H9 (cell line): Measurements from ENCODE around the gene CLEC20A. TPM values are rescaled to one million over a fixed set of nuclear protein-coding genes. Genes with fewer than 3 reads are reported as not detected.

Experiments
- DNase-seq: peaks from one replicate; pipeline ENCODE4 v3.0.0-alpha.2; 2017
- H2AFZ ChIP-seq: one replicate; pipeline ENCODE4 v1.6.1; 2013; ENCODE audit warnings: mild to moderate bottlenecking, low read length, control low read depth, moderate library complexity
- H2AK5ac ChIP-seq: 2 replicates; pipeline ENCODE4 v1.6.1; 2013; ENCODE audit warnings: low read length, control low read depth, mixed read lengths; ENCODE audit not compliant: insufficient read length
- H2BK120ac ChIP-seq: one replicate; pipeline ENCODE4 v1.6.1; 2013; ENCODE audit warnings: low read depth, mild to moderate bottlenecking, low read length, control low read depth, inconsistent platforms; ENCODE audit not compliant: poor library complexity, severe bottlenecking
- H2BK12ac ChIP-seq: 2 replicates; pipeline ENCODE4 v1.6.1; 2013; ENCODE audit warnings: low read length, control low read depth, mixed read lengths, low read depth; ENCODE audit not compliant: insufficient read length
- H2BK15ac ChIP-seq: 2 replicates; pipeline ENCODE4 v1.6.1; 2013; ENCODE audit warnings: low read depth, low read length, control low read depth
- H2BK20ac ChIP-seq: one replicate; pipeline ENCODE4 v1.6.1; 2013; ENCODE audit warnings: low read depth, mild to moderate bottlenecking, low read length, control low read depth, inconsistent platforms; ENCODE audit not compliant: poor library complexity, severe bottlenecking
- H2BK5ac ChIP-seq: 2 replicates; pipeline ENCODE4 v1.6.1; 2013; ENCODE audit warnings: low read length, control low read depth, mixed read lengths; ENCODE audit not compliant: insufficient read length
- H3K14ac ChIP-seq: 2 replicates; pipeline ENCODE4 v1.6.1; 2013; ENCODE audit warnings: low read length, control low read depth; ENCODE audit not compliant: insufficient read depth
- H3K18ac ChIP-seq: 2 replicates; pipeline ENCODE4 v1.6.1; 2013; ENCODE audit warnings: low read depth, mild to moderate bottlenecking, mixed read lengths, low read length, control low read depth; ENCODE audit not compliant: insufficient read length
- H3K23ac ChIP-seq: 2 replicates; pipeline ENCODE4 v1.6.1; 2013; ENCODE audit warnings: low read length, control low read depth, mixed read lengths, low read depth; ENCODE audit not compliant: insufficient read length
- H3K23me2 ChIP-seq: 2 replicates; pipeline ENCODE4 v1.6.1; 2013; ENCODE audit warnings: low read depth, mild to moderate bottlenecking, mixed read lengths, low read length, control low read depth; ENCODE audit not compliant: insufficient read length, poor library complexity, severe bottlenecking
- H3K27ac ChIP-seq: 2 replicates; pipeline ENCODE4 v1.5.1; 2013; ENCODE audit warnings: low read length, control low read depth, mixed read lengths, low read depth; ENCODE audit not compliant: insufficient read length
- H3K27me3 ChIP-seq: 2 replicates; pipeline ENCODE4 v1.6.1; 2013; ENCODE audit warnings: low read length, control low read depth, inconsistent platforms; ENCODE audit not compliant: insufficient read depth
- H3K4ac ChIP-seq: 2 replicates; pipeline ENCODE4 v1.6.1; 2013; ENCODE audit warnings: low read depth, mild to moderate bottlenecking, control low read depth, inconsistent platforms, low read length, moderate library complexity
- H3K4me1 ChIP-seq: 2 replicates; pipeline ENCODE4 v1.6.1; 2013; ENCODE audit warnings: low read length, control low read depth, inconsistent platforms; ENCODE audit not compliant: insufficient read depth
- H3K4me2 ChIP-seq: 2 replicates; pipeline ENCODE4 v1.6.1; 2013; ENCODE audit warnings: low read length, control low read depth, mixed read lengths; ENCODE audit not compliant: insufficient read length, insufficient read depth
- H3K56ac ChIP-seq: 2 replicates; pipeline ENCODE4 v1.6.1; 2013; ENCODE audit warnings: low read depth, mild to moderate bottlenecking, mixed read lengths, low read length, control low read depth; ENCODE audit not compliant: insufficient read length
- H3K79me1 ChIP-seq: 2 replicates; pipeline ENCODE4 v1.6.1; 2013; ENCODE audit warnings: low read depth, mild to moderate bottlenecking, moderate library complexity, low read length, control low read depth, inconsistent platforms; ENCODE audit not compliant: insufficient read depth, poor library complexity, severe bottlenecking
- H3K79me2 ChIP-seq: 2 replicates; pipeline ENCODE4 v1.6.1; 2013; ENCODE audit warnings: low read length, control low read depth, inconsistent platforms; ENCODE audit not compliant: insufficient read depth
- H3K9ac ChIP-seq: 2 replicates; pipeline ENCODE4 v1.6.1; 2013; ENCODE audit warnings: low read length, control low read depth, mixed read lengths; ENCODE audit not compliant: insufficient read length; ENCODE audit errors: extremely low read depth
- H3K9me3 ChIP-seq: one replicate; pipeline ENCODE4 v1.6.1; 2013; ENCODE audit warnings: low read depth, low read length, inconsistent platforms; ENCODE audit not compliant: control insufficient read depth
- H3T11ph ChIP-seq: one replicate; pipeline ENCODE4 v1.6.1; 2013; ENCODE audit warnings: mild to moderate bottlenecking, low read length, control low read depth, inconsistent platforms
- H4K20me1 ChIP-seq: one replicate; pipeline ENCODE4 v1.6.1; 2013; ENCODE audit not compliant: control insufficient read depth, insufficient read length, insufficient read depth
- H4K5ac ChIP-seq: 2 replicates; pipeline ENCODE4 v1.6.1; 2013; ENCODE audit warnings: low read depth, mild to moderate bottlenecking, mixed read lengths, low read length, control low read depth; ENCODE audit not compliant: insufficient read length
- H4K8ac ChIP-seq: replicated peaks from 2 replicates; pipeline ENCODE4 v1.6.1; 2013; ENCODE audit warnings: low read length, control low read depth, mixed read lengths, low read depth; ENCODE audit not compliant: insufficient read length
- H4K91ac ChIP-seq: 2 replicates; pipeline ENCODE4 v1.6.1; 2013; ENCODE audit warnings: low read depth, mild to moderate bottlenecking, moderate library complexity, mixed read lengths, low read length, control low read depth; ENCODE audit not compliant: insufficient read length
- H3K27ac Mint-ChIP-seq, 3 experiments: 2 replicates in 2 of 3; 3 replicates in 1 of 3; pipeline ENCODE4 v1.8.0; 2020 to 2021; ENCODE audit warnings: mixed read lengths in 3 of 3, mild to moderate bottlenecking in 1 of 3, moderate library complexity in 1 of 3
- H3K27me3 Mint-ChIP-seq: 2 replicates; pipeline ENCODE4 v1.8.0; 2021; ENCODE audit warnings: low read depth, mild to moderate bottlenecking, moderate library complexity, mixed read lengths
- H3K36me3 Mint-ChIP-seq, 3 experiments: 2 replicates in 2 of 3; 3 replicates in 1 of 3; pipeline ENCODE4 v1.8.0; 2020 to 2021; ENCODE audit warnings: low read depth in 3 of 3, mixed read lengths in 3 of 3; ENCODE audit not compliant: insufficient read depth in 1 of 3
- H3K4me1 Mint-ChIP-seq, 2 experiments: 2 replicates each; pipeline ENCODE4 v1.8.0; 2020; ENCODE audit warnings: mixed read lengths in 2 of 2
- H3K4me3 Mint-ChIP-seq, 2 experiments: 2 replicates in 1 of 2; 3 replicates in 1 of 2; pipeline ENCODE4 v1.8.0; 2020 to 2021; ENCODE audit warnings: mild to moderate bottlenecking in 2 of 2, mixed read lengths in 2 of 2, moderate library complexity in 1 of 2
- H3K9me3 Mint-ChIP-seq, 2 experiments: 2 replicates in 1 of 2; 3 replicates in 1 of 2; pipeline ENCODE4 v1.8.0; 2020; ENCODE audit warnings: mild to moderate bottlenecking in 2 of 2, mixed read lengths in 2 of 2, moderate library complexity in 1 of 2
- WGBS: extraction: QIAGEN DNeasy Blood & Tissue Kit; methylation state at CpG from one replicate; pipeline ENCODE4 v1.1.7; 2013; ENCODE audit warnings: missing lambda C conversion rate, low lambda C conversion rate, mixed read lengths; ENCODE audit not compliant: insufficient read length; ENCODE audit errors: extremely low coverage; 5-methylcytosine and 5-hydroxymethylcytosine counted together
- total RNA-seq: library from RNA; stranded (reverse); gene quantifications from 2 replicates; pipeline ENCODE4 v1.2.1, GENCODE V29; 2021
- TF ChIP-seq, protein P1 (sequence below): fragments of 200-600 bp; sonication (generic); conservative IDR thresholded peaks from 3 replicates; pipeline ENCODE4 v1.8.0; 2021; ENCODE audit warnings: antibody characterized with exemption, mild to moderate bottlenecking

CLEC20A gene
- total RNA-seq, 1 experiment from 2014 or later = not detected

- Histone ChIP-seq H3K79me1 (no peaks in the 10 kb centered on the region), H3K27ac (no peak overlapping the region), H3K4ac (no peak overlapping the region), H3K79me2 (no peaks in the 10 kb centered on the region), H3T11ph (no peak overlapping the region), H3K14ac (no peak overlapping the region), H3K56ac (no peak overlapping the region), H3K23ac (no peak overlapping the region), H2BK20ac (no peak overlapping the region), H4K91ac (no peak overlapping the region), H3K9me3 (no peaks in the 10 kb centered on the region), H3K4me1 (no peaks in the 10 kb centered on the region), H4K8ac (no peak overlapping the region), H2BK5ac (no peak overlapping the region), H3K27me3 (no peaks in the 10 kb centered on the region), H3K4me2 (no peak overlapping the region), H2AK5ac (no peak overlapping the region), H3K23me2 (no peaks in the 10 kb centered on the region), H3K18ac (no peak overlapping the region), H2BK12ac (no peak overlapping the region), H2AFZ (no peak overlapping the region), H2BK120ac (no peak overlapping the region), H3K9ac (no peak overlapping the region), H4K20me1 (no peaks in the 10 kb centered on the region), H2BK15ac (no peak overlapping the region), H4K5ac (no peak overlapping the region)
- Mint-ChIP-seq H3K27me3 (peaks cover 3% of the 10 kb centered on the region; the same call in 1 of the 2 replicates), H3K4me1 (peaks cover 6 to 13% of the 10 kb centered on the region in 2 experiments), H3K36me3 (no peaks in the 10 kb centered on the region), H3K27ac (no peak overlapping the region), H3K9me3 (no peaks in the 10 kb centered on the region), H3K4me3 (no peak overlapping the region)
- peak; percentile 65 for DNase-seq
- no CpG with 5 or more reads among the region's 10 CpGs for WGBS
- TF ChIP-seq, protein P1, sequence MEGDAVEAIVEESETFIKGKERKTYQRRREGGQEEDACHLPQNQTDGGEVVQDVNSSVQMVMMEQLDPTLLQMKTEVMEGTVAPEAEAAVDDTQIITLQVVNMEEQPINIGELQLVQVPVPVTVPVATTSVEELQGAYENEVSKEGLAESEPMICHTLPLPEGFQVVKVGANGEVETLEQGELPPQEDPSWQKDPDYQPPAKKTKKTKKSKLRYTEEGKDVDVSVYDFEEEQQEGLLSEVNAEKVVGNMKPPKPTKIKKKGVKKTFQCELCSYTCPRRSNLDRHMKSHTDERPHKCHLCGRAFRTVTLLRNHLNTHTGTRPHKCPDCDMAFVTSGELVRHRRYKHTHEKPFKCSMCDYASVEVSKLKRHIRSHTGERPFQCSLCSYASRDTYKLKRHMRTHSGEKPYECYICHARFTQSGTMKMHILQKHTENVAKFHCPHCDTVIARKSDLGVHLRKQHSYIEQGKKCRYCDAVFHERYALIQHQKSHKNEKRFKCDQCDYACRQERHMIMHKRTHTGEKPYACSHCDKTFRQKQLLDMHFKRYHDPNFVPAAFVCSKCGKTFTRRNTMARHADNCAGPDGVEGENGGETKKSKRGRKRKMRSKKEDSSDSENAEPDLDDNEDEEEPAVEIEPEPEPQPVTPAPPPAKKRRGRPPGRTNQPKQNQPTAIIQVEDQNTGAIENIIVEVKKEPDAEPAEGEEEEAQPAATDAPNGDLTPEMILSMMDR = no peak; the same call in 2 of the 3 replicates
These were observed 4.3 kb upstream of the CLEC20A start for GRCh38 chr1:178500936-178501554.
